ENCODE data around the gene ZP2. TPM values are rescaled to one million over a fixed set of nuclear protein-coding genes. Genes with fewer than 3 reads are reported as not detected.

ZP2 gene
- total and polyA plus RNA-seq, 9 of the 15 experiments (the other 6 are each of a cell fraction or from before 2014, with no cell fraction given): not detected

- no peak overlapping the region for H3K9ac ChIP-seq (ENCODE audit: insufficient read depth in 1 of 2, low read depth in 2 of 2, low read length in 2 of 2)
- no peak overlapping the region for H3K4me3 ChIP-seq
- FAIRE-seq (no peak), ATAC-seq (no peak), DNase-seq (ENCODE audit: extremely low read depth in 1 of 4, low spot score in 3 of 4) (no peak)
- peaks cover 5 to 8% of the 10 kb centered on the region in 2 experiments; a peak in 3 of 5 replicates for H3K4me1 ChIP-seq (replicated peaks in 1 of 2; ENCODE audit: control insufficient read depth in 2 of 2, insufficient read depth in 2 of 2, low read length in 2 of 2)
- in situ Hi-C loops (cut with MboI): loop anchor here (10.0 kb wide), 1 partner anchor 1511 kb away; no protein-coding TSS in a partner anchor
- no peak overlapping the region for H2AFZ ChIP-seq (ENCODE audit: low read depth, low read length)
- WGBS (ENCODE audit: insufficient coverage, low coverage, missing lambda C conversion rate): 26% methylated on average over 3 of the region's 3 CpGs
- BruUV-seq (replicated peaks): no TSS peak
- peaks cover 5% of the 10 kb centered on the region; the same call in 2 of the 3 replicates for H3K36me3 ChIP-seq (ENCODE audit: control insufficient read depth, insufficient read depth, low read length)
- no peaks in the 10 kb centered on the region for H3K79me2 ChIP-seq (ENCODE audit: control insufficient read depth, insufficient read depth, low read length)
- H4K20me1 ChIP-seq (replicated peaks; ENCODE audit: control insufficient read depth, insufficient read depth, low read length): peaks cover 3% of the 10 kb centered on the region; the same call in 1 of the 2 replicates
- POLR2A ChIA-PET: no interaction called here
- no peaks in the 10 kb centered on the region for H3K9me1 ChIP-seq (ENCODE audit: control insufficient read depth, insufficient read depth, low read length)
- no peak overlapping the region for H3K4me2 ChIP-seq (ENCODE audit: insufficient read depth, low read length)
- TF ChIP-seq POU5F1 (IDR thresholded peaks at IDR 0.05; ENCODE audit: borderline replicate concordance, low read depth, low read length, partially characterized antibody): no peak
- no peak for TF ChIP-seq ELF2 (CRISPR knock-in tag; IDR thresholded peaks at IDR 0.05)
- peak; percentile 18 for TF ChIP-seq RBM25 (IDR thresholded peaks at IDR 0.05; ENCODE audit: low read depth, low read length, severe bottlenecking)
- CTCF ChIA-PET (ENCODE audit: low intra/inter-chr PET ratio): no interaction called here
- no peaks in the 10 kb centered on the region for H3K27me3 ChIP-seq (ENCODE audit: control insufficient read depth in 2 of 2, insufficient read depth in 2 of 2, low read length in 2 of 2)
- no peak overlapping the region for H3K27ac ChIP-seq (ENCODE audit: extremely low read depth, low read depth, low read length)
- 0 out of 2 replicates have a peak, but pooled peaks cover 3% of the 10 kb centered on the region for H3K9me3 ChIP-seq (replicated peaks; ENCODE audit: control insufficient read depth, insufficient read depth, low read depth, low read length)
- intact Hi-C loops (cut with micrococcal nuclease): loop anchor here (10.0 kb wide), 1 partner anchor 1141 kb away; no protein-coding TSS in a partner anchor
Measured at GRCh38 chr16:21183995-21184394, 27.4 kb downstream of the ZP2 start.

- no peak for ATAC-seq
- peaks cover 10% of the 10 kb centered on the region; the same call in 2 of the 3 replicates for H3K36me3 ChIP-seq (ENCODE audit: control insufficient read depth, insufficient read depth, low read length)
- no peaks in the 10 kb centered on the region for H3K4me1 ChIP-seq (replicated peaks in 1 of 2; ENCODE audit: control insufficient read depth in 2 of 2, insufficient read depth in 2 of 2, low read length in 2 of 2)
- H3K27me3 ChIP-seq (ENCODE audit: control insufficient read depth in 2 of 2, insufficient read depth in 2 of 2, low read length in 2 of 2): no peaks in the 10 kb centered on the region
- 0 out of 2 replicates have a peak, but pooled peaks cover 3% of the 10 kb centered on the region for H3K9me3 ChIP-seq (replicated peaks; ENCODE audit: control insufficient read depth, insufficient read depth, low read depth, low read length)
- WGBS (ENCODE audit: insufficient coverage, low coverage, missing lambda C conversion rate): 85% methylated on average over 2 of the region's 3 CpGs
- ChIA-PET POLR2A (no interaction called here), CTCF (ENCODE audit: low intra/inter-chr PET ratio) (no interaction called here)
- H2AFZ ChIP-seq (ENCODE audit: low read depth, low read length): no peak overlapping the region
- intact Hi-C loops (cut with micrococcal nuclease): loop anchor here (10.0 kb wide), 1 partner anchor 1145 kb away; no protein-coding TSS in a partner anchor
- H3K4me2 ChIP-seq (ENCODE audit: insufficient read depth, low read length): no peak overlapping the region
- no peak overlapping the region for H3K4me3 ChIP-seq
- BruUV-seq (replicated peaks): no TSS peak
- H3K79me2 ChIP-seq (ENCODE audit: control insufficient read depth, insufficient read depth, low read length): no peaks in the 10 kb centered on the region
- no peak overlapping the region for H3K9ac ChIP-seq (ENCODE audit: insufficient read depth in 1 of 2, low read depth in 2 of 2, low read length in 2 of 2)
- no peaks in the 10 kb centered on the region for H4K20me1 ChIP-seq (replicated peaks; ENCODE audit: control insufficient read depth, insufficient read depth, low read length)
- in situ Hi-C loops (cut with MboI): loop anchor here (10.0 kb wide), 1 partner anchor 1515 kb away; no protein-coding TSS in a partner anchor
- H3K9me1 ChIP-seq (ENCODE audit: control insufficient read depth, insufficient read depth, low read length): no peaks in the 10 kb centered on the region
- H3K27ac ChIP-seq (ENCODE audit: extremely low read depth, low read depth, low read length): no peak overlapping the region
- DNase-seq (ENCODE audit: extremely low read depth in 1 of 4, low spot score in 3 of 4): no peak
- no peak for FAIRE-seq
- TF ChIP-seq SFPQ (IDR thresholded peaks at IDR 0.05; ENCODE audit: low read depth, low read length): no peak
- no peak for TF ChIP-seq PREB (CRISPR knock-in tag; IDR thresholded peaks at IDR 0.05)
- TF ChIP-seq ZNF696 (CRISPR knock-in tag; conservative IDR thresholded peaks at IDR 0.05): no peak
Measured at GRCh38 chr16:21179983-21180365, 31.4 kb downstream of the ZP2 start.
